CD14-positive monocyte (primary cell): ENCODE measurements around the gene PAIP2. TPM values are rescaled to one million over a fixed set of nuclear protein-coding genes. Genes with fewer than 3 reads are reported as not detected.

Source experiments
- DNase-seq, 3 donors: peaks; one replicate each; pipeline ENCODE4 v3.0.0-alpha.2; 2011 to 2022
- H2AFZ ChIP-seq: 2 replicates; pipeline ENCODE4 v1.6.0; 2012; ENCODE audit warnings: mild to moderate bottlenecking, low read depth, low read length, inconsistent platforms; ENCODE audit not compliant: insufficient read depth, poor library complexity, severe bottlenecking
- H3K27ac ChIP-seq, 2 donors: 1 replicate in 1 of 2; 2 replicates in 1 of 2; pipeline ENCODE4 v1.5.1; 2012 to 2013; ENCODE audit warnings: low read length in 2 of 2, control low read depth in 1 of 2, inconsistent platforms in 1 of 2, low read depth in 1 of 2, mild to moderate bottlenecking in 1 of 2
- H3K27me3 ChIP-seq, 2 donors: one replicate each; pipeline versions ENCODE4 v1.6.0 to v1.6.1; 2011 to 2013; ENCODE audit warnings: low read length in 2 of 2; ENCODE audit not compliant: control insufficient read depth in 2 of 2, insufficient read depth in 2 of 2
- H3K36me3 ChIP-seq, 2 donors: replicated peaks in 1 of 2; 1 replicate in 1 of 2; 2 replicates in 1 of 2; pipeline versions ENCODE4 v1.5.1 to v1.6.1; 2012 to 2013; ENCODE audit warnings: low read length in 2 of 2, control low read depth in 1 of 2, inconsistent platforms in 1 of 2, mild to moderate bottlenecking in 1 of 2; ENCODE audit not compliant: insufficient read depth in 2 of 2, control insufficient read depth in 1 of 2
- H3K4me1 ChIP-seq, 2 donors: 1 replicate in 1 of 2; 2 replicates in 1 of 2; pipeline versions ENCODE4 v1.5.1 to v1.6.1; 2012 to 2013; ENCODE audit warnings: low read length in 2 of 2, control low read depth in 1 of 2, inconsistent platforms in 1 of 2, mild to moderate bottlenecking in 1 of 2, moderate library complexity in 1 of 2; ENCODE audit not compliant: insufficient read depth in 2 of 2, control insufficient read depth in 1 of 2
- H3K4me2 ChIP-seq: replicated peaks from 2 replicates; pipeline ENCODE3; 2012; ENCODE audit warnings: low read length, moderate library complexity, mild to moderate bottlenecking; ENCODE audit not compliant: poor library complexity, severe bottlenecking; ENCODE audit errors: extremely low read depth
- H3K4me3 ChIP-seq, 3 experiments: fragments of 200-600 bp in 1 of 3; sonication (generic) in 1 of 3; replicated peaks in 1 of 3; 1 replicate in 2 of 3; 2 replicates in 1 of 3; pipeline ENCODE4 v1.5.1; 2011 to 2013; ENCODE audit warnings: low read length in 3 of 3, mild to moderate bottlenecking in 3 of 3, control low read depth in 2 of 3, low read depth in 2 of 3, inconsistent platforms in 1 of 3, moderate library complexity in 1 of 3
- H3K79me2 ChIP-seq: 2 replicates; pipeline ENCODE4 v1.6.0; 2012; ENCODE audit warnings: mild to moderate bottlenecking, control low read depth, inconsistent platforms, low read length, moderate library complexity; ENCODE audit not compliant: insufficient read depth
- H3K9ac ChIP-seq: 2 replicates; pipeline ENCODE4 v1.6.0; 2017; ENCODE audit warnings: low read length, mild to moderate bottlenecking; ENCODE audit not compliant: insufficient read depth, poor library complexity, severe bottlenecking
- H3K9me3 ChIP-seq, 2 donors: replicated peaks in 1 of 2; 1 replicate in 1 of 2; 2 replicates in 1 of 2; pipeline versions ENCODE4 v1.5.1 to v1.6.1; 2012 to 2013; ENCODE audit warnings: low read length in 2 of 2, control low read depth in 1 of 2; ENCODE audit not compliant: control insufficient read depth in 1 of 2, insufficient read depth in 1 of 2
- H4K20me1 ChIP-seq: 2 replicates; pipeline ENCODE4 v1.6.0; 2012; ENCODE audit warnings: mild to moderate bottlenecking, low read length, control low read depth, moderate library complexity; ENCODE audit not compliant: insufficient read depth
- H3K27ac Mint-ChIP-seq, 7 donors: one replicate each; pipeline ENCODE4 v1.8.0; 2020; ENCODE audit warnings: mild to moderate bottlenecking in 7 of 7, mixed read lengths in 7 of 7, moderate library complexity in 6 of 7, inconsistent platforms in 2 of 7
- H3K27me3 Mint-ChIP-seq, 3 donors: one replicate each; pipeline ENCODE4 v1.8.0; 2021 to 2022; ENCODE audit warnings: low read depth in 3 of 3, mild to moderate bottlenecking in 3 of 3, mixed read lengths in 3 of 3, moderate library complexity in 3 of 3, inconsistent platforms in 1 of 3
- H3K36me3 Mint-ChIP-seq, 2 donors: one replicate each; pipeline ENCODE4 v1.8.0; 2020; ENCODE audit warnings: mixed read lengths in 2 of 2, inconsistent platforms in 1 of 2, mild to moderate bottlenecking in 1 of 2
- H3K4me1 Mint-ChIP-seq: one replicate; pipeline ENCODE4 v1.8.0; 2020; ENCODE audit warnings: mild to moderate bottlenecking, mixed read lengths
- H3K4me3 Mint-ChIP-seq, 2 donors: one replicate each; pipeline ENCODE4 v1.8.0; 2020; ENCODE audit warnings: mild to moderate bottlenecking in 2 of 2, mixed read lengths in 2 of 2, moderate library complexity in 1 of 2
- H3K9me3 Mint-ChIP-seq, 7 donors: one replicate each; pipeline ENCODE4 v1.8.0; 2020 to 2022; ENCODE audit warnings: mixed read lengths in 7 of 7, mild to moderate bottlenecking in 6 of 7, moderate library complexity in 6 of 7, inconsistent platforms in 2 of 7
- CTCF ChIP-seq: fragments of 200-600 bp; IDR thresholded peaks from one replicate; pipeline ENCODE4 v1.8.0; 2022; ENCODE audit warnings: antibody characterized with exemption, mild to moderate bottlenecking
- WGBS: methylation state at CpG from one replicate; pipeline ENCODE4 v1.1.5; 2013; ENCODE audit warnings: missing lambda C conversion rate; ENCODE audit not compliant: insufficient coverage; 5-methylcytosine and 5-hydroxymethylcytosine counted together
- intact Hi-C, 2 donors: fragments of 100-400 bp; cut with micrococcal nuclease; formaldehyde crosslinking; loops; one replicate each; pipeline versions ENCODE4 v1.15.0 to v1.15.1; 2023
- polyA plus RNA-seq, 3 donors: library from polyadenylated mRNA; depleted of rRNA in 1 of 3; unstranded in 2 of 3; stranded (reverse) in 1 of 3; fragments of 300-500 nt in 2 of 3; fragments of >200 nt in 1 of 3; fragmentation: Illumina TruSeq in 2 of 3; gene quantifications; 1 replicate in 2 of 3; 2 replicates in 1 of 3; pipeline ENCODE4 v1.2.3, GENCODE V29; 2012 to 2021

Gene PAIP2
- polyA plus RNA-seq, 3 donors = 68.3 to 325 (median 313) TPM

DNA sequence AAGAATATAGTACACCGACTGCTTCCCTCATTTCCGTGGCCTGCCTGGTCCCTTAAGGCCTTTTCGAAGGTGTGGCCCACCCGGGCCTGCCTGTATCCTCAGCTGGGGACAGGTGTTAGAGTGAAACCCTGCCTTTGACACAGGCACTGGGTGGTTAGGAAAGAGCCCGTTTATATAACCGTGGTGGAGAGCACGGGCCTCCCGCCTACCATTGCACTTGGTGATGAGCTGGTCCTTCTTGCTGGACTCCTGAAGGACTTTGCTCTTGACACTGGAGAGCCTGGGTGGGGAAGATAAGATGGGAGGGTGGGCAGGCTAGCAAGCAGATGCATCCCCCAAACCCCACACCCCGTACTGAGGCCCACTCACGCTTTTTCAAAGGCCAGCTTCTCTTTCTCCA lies 59.9 kb downstream of the PAIP2 start:
- H3K27me3 Mint-ChIP-seq = peaks cover 0 to 2% (median 2%) of the 10 kb centered on the region in 3 donors
- no peaks in the 10 kb centered on the region for H3K36me3 ChIP-seq
- H3K27ac ChIP-seq = no peak overlapping the region
- peak overlapping the region in 1 of 7 donors; percentile 78 for H3K27ac Mint-ChIP-seq
- peaks cover 0 to 2% (median 0%) of the 10 kb centered on the region in 7 donors for H3K9me3 Mint-ChIP-seq
- H3K4me3 ChIP-seq = no peak overlapping the region
- H3K4me3 Mint-ChIP-seq = no peak overlapping the region
- no peaks in the 10 kb centered on the region for H4K20me1 ChIP-seq
- no peak overlapping the region for H2AFZ ChIP-seq
- TF ChIP-seq CTCF = no peak
- H3K9me3 ChIP-seq = no peaks in the 10 kb centered on the region
- WGBS = 100% methylated on average over 3 of the region's 10 CpGs
- peaks cover 28% of the 10 kb centered on the region for H3K4me1 Mint-ChIP-seq
- no peaks in the 10 kb centered on the region for H3K36me3 Mint-ChIP-seq
- intact Hi-C loops = no loop called here
- H3K9ac ChIP-seq = no peak overlapping the region
- no peak for DNase-seq
- H3K4me2 ChIP-seq = no peak overlapping the region
- H3K79me2 ChIP-seq = no peaks in the 10 kb centered on the region
- H3K27me3 ChIP-seq = no peaks in the 10 kb centered on the region
- peaks cover 12 to 15% of the 10 kb centered on the region in 2 donors for H3K4me1 ChIP-seq

- WGBS = 65% methylated on average over 3 of the region's 7 CpGs
- H3K27ac ChIP-seq = no peak overlapping the region
- H3K4me1 ChIP-seq = peaks cover 12 to 15% of the 10 kb centered on the region in 2 donors
- peak; percentile 47 for TF ChIP-seq CTCF
- H3K4me3 Mint-ChIP-seq = peak overlapping the region; percentile 51 to 99
- no peaks in the 10 kb centered on the region for H3K79me2 ChIP-seq
- H4K20me1 ChIP-seq = no peaks in the 10 kb centered on the region
- H3K36me3 Mint-ChIP-seq = no peaks in the 10 kb centered on the region
- H3K27ac Mint-ChIP-seq = peak overlapping the region in 6 of 7 donors; percentile 74 to 100 (median 99)
- peak in 2 of 3 donors; percentile 28 to 36 for DNase-seq
- H3K4me2 ChIP-seq = peak overlapping the region; percentile 84
- H3K27me3 Mint-ChIP-seq = peaks cover 0 to 2% (median 0%) of the 10 kb centered on the region in 3 donors
- no peaks in the 10 kb centered on the region for H3K9me3 ChIP-seq
- peak overlapping the region in 1 of 3 experiments; percentile 84 for H3K4me3 ChIP-seq
- H2AFZ ChIP-seq = no peak overlapping the region
- H3K9ac ChIP-seq = no peak overlapping the region
- intact Hi-C loops = no loop called here
- no peaks in the 10 kb centered on the region for H3K27me3 ChIP-seq
- H3K36me3 ChIP-seq = no peaks in the 10 kb centered on the region
- peaks cover 0 to 2% (median 0%) of the 10 kb centered on the region in 7 donors for H3K9me3 Mint-ChIP-seq
- H3K4me1 Mint-ChIP-seq = peaks cover 24% of the 10 kb centered on the region
Measured at GRCh38 chr5:139402561-139403158, 61.0 kb downstream of the PAIP2 start.
